Large intestine (tissue), 3 donors: ENCODE results near the gene PEX5. TPM values are rescaled to one million over a fixed set of nuclear protein-coding genes. Genes with fewer than 3 reads are reported as not detected.
"Not testable (repeated sequence)": the region's sequence is repeated elsewhere in the genome, so short reads cannot be mapped to it uniquely, and the experiment has no call there.

Experiments used
- DNase-seq, 2 donors: peaks; one replicate each; pipeline versions ENCODE4 v3.0.0 to v3.0.0-alpha.2; 2013
- H3K27ac ChIP-seq: one replicate; pipeline ENCODE4 v1.5.1; 2013; ENCODE audit warnings: low read length
- H3K27me3 ChIP-seq: 2 replicates; pipeline ENCODE4 v1.6.1; 2013; ENCODE audit warnings: low read length; ENCODE audit not compliant: control insufficient read depth, insufficient read depth
- H3K36me3 ChIP-seq: 2 replicates; pipeline ENCODE4 v1.6.1; 2013; ENCODE audit warnings: low read length; ENCODE audit not compliant: control insufficient read depth, insufficient read depth
- H3K4me1 ChIP-seq: one replicate; pipeline ENCODE4 v1.6.1; 2013; ENCODE audit warnings: low read length; ENCODE audit not compliant: control insufficient read depth, insufficient read depth
- H3K4me3 ChIP-seq: one replicate; pipeline ENCODE4 v1.5.1; 2013; ENCODE audit warnings: low read length
- H3K9me3 ChIP-seq: one replicate; pipeline ENCODE4 v1.6.1; 2013; ENCODE audit warnings: mild to moderate bottlenecking, low read depth, low read length, moderate library complexity; ENCODE audit not compliant: control insufficient read depth
- WGBS: methylation state at CpG from one replicate; pipeline ENCODE4 v1.1.5; 2013; ENCODE audit warnings: low lambda C conversion rate; ENCODE audit not compliant: insufficient coverage; 5-methylcytosine and 5-hydroxymethylcytosine counted together
- polyA plus RNA-seq: library from polyadenylated mRNA; unstranded; fragments of 120-200 nt; gene quantifications from one replicate; pipeline ENCODE4 v1.2.1, GENCODE V29; 2013

Gene PEX5
- polyA plus RNA-seq, 1 donor = 38.7 TPM

DNA sequence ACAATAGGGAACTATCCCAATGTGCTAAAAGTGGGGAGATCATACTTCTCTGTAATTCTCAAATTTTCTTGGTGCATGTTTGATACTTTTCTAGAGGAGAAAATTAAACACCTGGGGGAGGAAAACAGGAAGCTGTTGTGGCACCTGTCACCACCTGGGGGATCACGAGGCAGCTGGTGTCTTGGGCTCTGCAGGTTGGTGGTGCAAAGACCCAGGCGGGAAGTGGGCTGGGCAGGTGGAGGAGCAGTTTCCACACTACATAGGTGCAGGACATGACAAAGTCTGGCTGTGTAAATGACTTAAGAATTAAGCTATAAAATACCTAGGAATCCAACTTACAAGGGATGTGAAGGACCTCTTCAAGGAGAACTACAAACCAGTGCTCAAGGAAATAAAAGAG is 23.2 kb downstream of the PEX5 start:
- no peak for DNase-seq
- Histone ChIP-seq H3K4me3 (no peak overlapping the region), H3K36me3 (peaks cover 41% of the 10 kb centered on the region), H3K27ac (no peak overlapping the region), H3K9me3 (peaks cover 5% of the 10 kb centered on the region), H3K4me1 (no peaks in the 10 kb centered on the region), H3K27me3 (no peaks in the 10 kb centered on the region)
- WGBS = no CpG with 5 or more reads among the region's 2 CpGs

DNA sequence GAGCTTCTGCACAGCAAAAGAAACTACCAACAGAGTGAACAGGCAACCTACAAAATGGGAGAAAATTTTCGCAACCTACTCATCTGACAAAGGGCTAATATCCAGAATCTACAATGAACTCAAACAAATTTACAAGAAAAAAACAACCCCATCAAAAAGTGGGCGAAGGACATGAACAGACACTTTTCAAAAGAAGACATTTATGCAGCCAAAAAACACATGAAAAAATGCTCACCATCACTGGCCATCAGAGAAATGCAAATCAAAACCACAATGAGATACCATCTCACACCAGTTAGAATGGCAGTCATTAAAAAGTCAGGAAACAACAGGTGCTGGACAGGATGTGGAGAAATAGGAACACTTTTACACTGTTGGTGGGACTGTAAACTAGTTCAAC is 24.3 kb downstream of the PEX5 start:
- H3K36me3 ChIP-seq = peaks cover 30% of the 10 kb centered on the region
- not testable (repeated sequence) for H3K27ac ChIP-seq, H3K4me3 ChIP-seq, H3K9me3 ChIP-seq, H3K4me1 ChIP-seq, DNase-seq, H3K27me3 ChIP-seq
- WGBS = no CpG with 5 or more reads among the region's 2 CpGs

DNA sequence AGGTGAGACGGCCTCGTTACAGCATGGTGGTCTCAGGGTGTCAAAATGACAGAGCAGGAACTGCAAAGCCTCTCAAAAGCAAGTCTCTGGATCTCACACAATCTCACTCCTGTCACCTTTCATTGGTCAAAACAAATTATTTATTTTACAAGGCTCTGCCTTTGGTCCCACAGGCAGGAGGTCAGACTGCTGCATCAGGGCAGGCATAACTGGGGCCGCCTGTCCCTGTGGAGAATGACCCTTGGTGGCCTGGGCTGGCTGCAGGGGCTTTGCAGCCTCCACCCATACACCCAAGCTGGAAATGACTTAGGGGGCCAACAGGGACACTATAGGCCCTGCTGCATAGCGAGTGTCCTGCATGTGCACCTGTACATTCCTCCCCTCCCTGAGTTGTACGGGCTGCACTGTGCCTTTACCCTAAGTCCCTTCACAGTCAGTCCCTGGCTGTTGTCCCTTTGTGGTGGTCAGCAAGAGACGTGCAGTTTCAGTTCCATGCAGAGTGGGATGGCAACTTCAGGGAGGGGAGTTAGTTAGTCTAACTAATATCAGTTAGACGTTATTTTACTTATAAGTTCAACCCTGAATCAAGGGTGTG is 28.1 kb downstream of the PEX5 start:
- H3K27ac ChIP-seq = no peak overlapping the region
- no CpG with 5 or more reads among the region's 7 CpGs for WGBS
- no peak for DNase-seq

GRCh38 chr12:7219599-7220243 is 30.2 kb downstream of the PEX5 start:
- Histone ChIP-seq H3K9me3 (no peaks in the 10 kb centered on the region), H3K4me3 (no peak overlapping the region), H3K27me3 (no peaks in the 10 kb centered on the region), H3K27ac (no peak overlapping the region), H3K4me1 (no peaks in the 10 kb centered on the region), H3K36me3 (no peaks in the 10 kb centered on the region)
- peak; percentile 55 to 74 for DNase-seq
- no CpG with 5 or more reads among the region's 3 CpGs for WGBS

More for the DNA sequence above, 28.1 kb downstream of the PEX5 start:
- H3K4me1 ChIP-seq = no peaks in the 10 kb centered on the region
- no peak overlapping the region for H3K4me3 ChIP-seq
- peaks cover 2% of the 10 kb centered on the region for H3K36me3 ChIP-seq
- H3K9me3 ChIP-seq = no peaks in the 10 kb centered on the region
- no peaks in the 10 kb centered on the region for H3K27me3 ChIP-seq

- no peaks in the 10 kb centered on the region for H3K36me3 ChIP-seq
Observed at GRCh38 chr12:7221486-7221885, 32.0 kb downstream of the PEX5 start.

GRCh38 chr12:7229741-7230140 is 40.3 kb downstream of the PEX5 start:
- Histone ChIP-seq H3K4me3 (no peak overlapping the region), H3K36me3 (no peaks in the 10 kb centered on the region), H3K27ac (no peak overlapping the region), H3K9me3 (no peaks in the 10 kb centered on the region), H3K4me1 (no peaks in the 10 kb centered on the region), H3K27me3 (no peaks in the 10 kb centered on the region)
- DNase-seq = no peak
- 86% methylated on average over 1 of the region's 2 CpGs for WGBS

More at GRCh38 chr12:7221486-7221885, 32.0 kb downstream of the PEX5 start:
- WGBS = no CpG with 5 or more reads among the region's 1 CpG
- DNase-seq = no peak
- H3K4me3 ChIP-seq = no peak overlapping the region
- no peaks in the 10 kb centered on the region for H3K27me3 ChIP-seq
- no peak overlapping the region for H3K27ac ChIP-seq
- H3K9me3 ChIP-seq = no peaks in the 10 kb centered on the region
- no peaks in the 10 kb centered on the region for H3K4me1 ChIP-seq

DNA sequence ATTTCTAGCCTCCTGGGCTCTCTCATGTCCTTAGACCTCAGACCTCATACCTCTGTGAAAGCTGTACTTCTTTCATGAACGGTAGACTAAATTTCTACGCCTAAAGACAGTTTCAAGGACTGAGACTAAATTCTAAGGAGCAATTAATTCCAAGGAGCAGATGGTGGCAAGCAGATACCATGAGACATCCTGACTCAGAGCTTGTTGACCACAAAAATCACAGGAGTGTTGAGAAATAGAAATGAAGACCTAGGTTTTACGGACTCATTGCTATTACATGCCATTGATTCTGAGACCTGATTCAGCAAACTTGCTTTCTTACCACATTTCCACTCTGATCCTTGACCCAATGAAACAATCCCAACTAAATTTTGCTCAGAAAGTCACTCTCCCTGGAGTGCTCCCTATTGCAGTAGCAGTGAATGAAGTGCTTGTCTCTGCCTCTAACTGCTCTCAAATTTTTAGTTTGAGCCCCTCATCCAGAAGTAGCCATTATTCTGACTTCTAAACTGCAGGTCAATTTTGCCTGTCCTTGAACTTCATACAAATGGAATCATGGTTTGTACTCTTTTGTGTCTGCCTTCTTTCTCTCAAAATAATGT is 52.0 kb downstream of the PEX5 start:
- Histone ChIP-seq H3K9me3 (no peaks in the 10 kb centered on the region), H3K4me1 (no peaks in the 10 kb centered on the region), H3K27ac (no peak overlapping the region), H3K4me3 (no peak overlapping the region), H3K27me3 (no peaks in the 10 kb centered on the region), H3K36me3 (no peaks in the 10 kb centered on the region)
- DNase-seq = no peak
- 86% methylated on average over 1 of the region's 3 CpGs for WGBS

- Histone ChIP-seq H3K36me3 (no peaks in the 10 kb centered on the region), H3K27me3 (no peaks in the 10 kb centered on the region), H3K4me3 (no peak overlapping the region), H3K4me1 (no peaks in the 10 kb centered on the region), H3K9me3 (no peaks in the 10 kb centered on the region), H3K27ac (no peak overlapping the region)
- no peak for DNase-seq
- WGBS = 100% methylated on average over 3 of the region's 7 CpGs
Observed at GRCh38 chr12:7242176-7243101, 53.0 kb downstream of the PEX5 start.

DNA sequence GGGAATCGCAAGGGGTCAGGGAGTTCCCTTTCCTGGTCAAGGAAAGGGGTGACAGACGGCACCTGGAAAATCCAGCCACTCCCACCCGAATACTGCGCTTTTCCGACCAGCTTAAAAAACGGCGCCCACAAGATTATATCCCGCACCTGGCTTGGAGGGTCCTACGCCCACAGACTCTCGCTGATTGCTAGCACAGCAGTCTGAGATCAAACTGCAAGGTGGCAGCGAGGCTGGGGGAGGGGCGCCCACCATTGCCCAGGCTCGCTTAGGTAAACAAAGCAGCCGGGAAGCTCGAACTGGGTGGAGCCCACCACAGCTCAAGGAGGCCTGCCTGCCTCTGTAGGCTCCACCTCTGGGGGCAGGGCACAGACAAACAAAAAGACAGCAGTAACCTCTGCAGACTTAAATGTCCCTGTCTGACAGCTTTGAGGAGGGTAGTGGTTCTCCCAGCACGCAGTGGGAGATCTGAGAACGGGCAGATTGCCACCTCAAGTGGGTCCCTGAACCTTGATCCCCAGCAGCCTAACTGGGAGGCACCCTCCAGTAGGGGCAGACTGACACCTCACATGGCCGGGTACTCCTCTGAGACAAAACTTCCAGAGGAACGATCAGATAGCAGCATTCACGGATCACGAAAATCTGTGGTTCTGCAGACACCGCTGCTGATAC is 62.0 kb downstream of the PEX5 start:
- WGBS = 100% methylated on average over 1 of the region's 22 CpGs
- H3K36me3 ChIP-seq, H3K4me3 ChIP-seq, H3K9me3 ChIP-seq, H3K27me3 ChIP-seq, H3K4me1 ChIP-seq, DNase-seq, H3K27ac ChIP-seq: not testable (repeated sequence)

GRCh38 chr12:7259060-7259459 is 69.6 kb downstream of the PEX5 start:
- DNase-seq = no peak
- no peaks in the 10 kb centered on the region for H3K4me1 ChIP-seq
- no CpG with 5 or more reads among the region's 1 CpG for WGBS
- no peak overlapping the region for H3K27ac ChIP-seq
- H3K4me3 ChIP-seq = no peak overlapping the region
- H3K36me3 ChIP-seq = no peaks in the 10 kb centered on the region
- H3K9me3 ChIP-seq = no peaks in the 10 kb centered on the region
- no peaks in the 10 kb centered on the region for H3K27me3 ChIP-seq
